HUDEP-2 (cell line): ENCODE measurements around the gene FCRL2.

Experiments used
- DNase-seq, 76 experiments: peaks; one replicate each; lab custom pipeline; 2025; ENCODE audit not compliant: unreplicated experiment in 76 of 76; lab: John Stamatoyannopoulos, UW

The FCRL2 gene, protein sequence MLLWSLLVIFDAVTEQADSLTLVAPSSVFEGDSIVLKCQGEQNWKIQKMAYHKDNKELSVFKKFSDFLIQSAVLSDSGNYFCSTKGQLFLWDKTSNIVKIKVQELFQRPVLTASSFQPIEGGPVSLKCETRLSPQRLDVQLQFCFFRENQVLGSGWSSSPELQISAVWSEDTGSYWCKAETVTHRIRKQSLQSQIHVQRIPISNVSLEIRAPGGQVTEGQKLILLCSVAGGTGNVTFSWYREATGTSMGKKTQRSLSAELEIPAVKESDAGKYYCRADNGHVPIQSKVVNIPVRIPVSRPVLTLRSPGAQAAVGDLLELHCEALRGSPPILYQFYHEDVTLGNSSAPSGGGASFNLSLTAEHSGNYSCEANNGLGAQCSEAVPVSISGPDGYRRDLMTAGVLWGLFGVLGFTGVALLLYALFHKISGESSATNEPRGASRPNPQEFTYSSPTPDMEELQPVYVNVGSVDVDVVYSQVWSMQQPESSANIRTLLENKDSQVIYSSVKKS

DNA sequence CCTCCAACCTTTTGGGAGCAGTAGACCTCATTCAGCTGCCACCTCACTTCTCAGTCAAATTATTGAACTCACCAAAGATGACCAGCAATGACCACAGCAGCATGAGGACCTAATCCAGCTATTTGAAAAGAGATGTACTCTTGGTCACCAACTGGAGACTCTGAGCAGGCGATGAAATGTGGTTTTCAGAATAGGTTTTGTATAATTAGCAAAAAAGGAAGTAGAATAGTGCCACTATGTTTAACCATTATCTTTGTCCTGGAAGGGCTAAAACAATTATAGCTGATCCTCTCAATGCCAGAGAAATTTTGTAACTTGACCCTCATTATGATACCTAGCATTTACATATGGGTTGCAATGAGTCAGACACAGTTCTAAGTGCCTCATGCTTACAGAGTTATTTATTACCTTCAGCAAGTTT is at the start of gene FCRL2:
FCRL2 (minus strand) TSS at position 162 of the 421 bp plus-strand sequence; CDS start at position 103, 59 bp downstream.
- DNase-seq = no peak

DNA sequence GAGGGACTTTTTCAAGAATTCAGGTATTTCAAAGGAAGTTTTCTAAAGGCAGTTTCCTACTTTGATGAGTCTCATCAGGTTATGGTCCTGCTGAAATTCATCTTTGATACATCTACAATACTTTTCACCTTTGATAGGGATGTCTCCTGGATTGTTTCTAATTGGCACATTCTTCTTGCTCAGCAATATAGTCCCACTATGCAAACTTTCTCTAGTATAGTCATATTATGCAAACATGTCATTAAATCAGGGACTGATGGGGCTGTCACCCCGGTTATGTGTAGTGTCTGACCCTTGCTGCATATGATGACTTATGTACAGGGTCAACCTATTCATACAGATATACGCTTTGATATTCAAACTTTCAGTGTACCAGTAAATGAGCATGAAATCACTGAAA is 43.4 kb upstream of the FCRL2 start:
- DNase-seq = no peak

DNA sequence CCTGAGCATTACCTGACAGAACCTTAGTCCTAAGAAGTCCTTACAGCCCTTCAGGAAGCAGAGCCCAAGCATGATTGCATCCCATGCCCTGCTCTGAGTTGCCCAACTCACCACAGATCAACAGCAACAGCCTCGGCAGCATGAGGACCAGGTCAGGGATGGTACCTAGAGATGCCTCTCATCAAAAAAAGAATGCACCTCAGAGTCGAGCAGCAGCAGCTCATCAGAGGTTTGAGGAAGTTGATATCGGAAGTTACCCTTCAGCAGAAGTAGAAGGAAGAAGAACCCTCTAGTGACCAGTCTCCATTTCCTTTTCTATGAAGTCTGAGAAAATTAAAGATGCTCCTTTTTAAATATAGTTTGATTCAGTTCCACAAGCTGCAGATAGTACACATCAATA is 43.0 kb upstream of the FCRL2 start, which contains the start of gene FCRL1:
FCRL1 (minus strand) TSS at position 225 of the 400 bp plus-strand sequence; CDS start at position 142, 83 bp downstream.
- no peak for DNase-seq

DNA sequence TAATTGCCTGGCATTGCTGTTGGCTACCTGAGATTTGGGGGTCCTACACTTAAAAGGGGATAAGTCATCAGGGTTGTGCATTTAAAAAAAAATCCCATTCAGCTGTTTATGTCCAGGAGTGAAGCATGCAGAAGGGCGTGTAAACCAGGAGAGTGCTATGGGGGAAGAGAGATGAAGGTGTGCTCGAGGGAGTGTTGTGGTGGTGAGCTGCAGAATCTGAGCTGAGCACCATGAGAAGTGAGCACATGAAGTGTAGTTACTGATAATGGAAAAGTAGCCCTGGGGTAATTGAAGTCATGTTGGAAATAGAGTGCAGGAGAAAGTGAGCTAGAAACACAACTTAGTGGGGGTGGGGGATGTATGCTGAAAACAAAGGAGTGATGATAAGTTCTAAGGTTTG is 42.3 kb upstream of the FCRL2 start:
- no peak for DNase-seq

DNA sequence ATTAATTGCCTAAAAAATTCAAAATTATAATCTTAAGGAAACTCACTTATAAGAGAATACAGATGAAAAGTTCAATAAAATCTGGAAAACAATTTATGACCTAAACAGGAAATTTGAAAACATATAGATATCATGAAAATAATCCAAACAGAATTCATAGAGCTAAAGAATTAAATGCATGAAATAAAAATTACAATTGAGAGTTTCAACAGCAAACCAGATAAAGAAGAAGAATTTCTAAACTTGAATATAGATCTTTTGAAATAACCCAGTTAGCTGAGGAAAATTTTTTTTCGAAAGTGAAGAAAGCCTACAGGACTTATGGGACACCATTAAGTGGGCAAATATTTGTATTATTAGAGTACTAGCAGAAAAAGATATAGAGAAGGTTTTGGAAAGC is 36.3 kb upstream of the FCRL2 start:
- DNase-seq = no peak

DNA sequence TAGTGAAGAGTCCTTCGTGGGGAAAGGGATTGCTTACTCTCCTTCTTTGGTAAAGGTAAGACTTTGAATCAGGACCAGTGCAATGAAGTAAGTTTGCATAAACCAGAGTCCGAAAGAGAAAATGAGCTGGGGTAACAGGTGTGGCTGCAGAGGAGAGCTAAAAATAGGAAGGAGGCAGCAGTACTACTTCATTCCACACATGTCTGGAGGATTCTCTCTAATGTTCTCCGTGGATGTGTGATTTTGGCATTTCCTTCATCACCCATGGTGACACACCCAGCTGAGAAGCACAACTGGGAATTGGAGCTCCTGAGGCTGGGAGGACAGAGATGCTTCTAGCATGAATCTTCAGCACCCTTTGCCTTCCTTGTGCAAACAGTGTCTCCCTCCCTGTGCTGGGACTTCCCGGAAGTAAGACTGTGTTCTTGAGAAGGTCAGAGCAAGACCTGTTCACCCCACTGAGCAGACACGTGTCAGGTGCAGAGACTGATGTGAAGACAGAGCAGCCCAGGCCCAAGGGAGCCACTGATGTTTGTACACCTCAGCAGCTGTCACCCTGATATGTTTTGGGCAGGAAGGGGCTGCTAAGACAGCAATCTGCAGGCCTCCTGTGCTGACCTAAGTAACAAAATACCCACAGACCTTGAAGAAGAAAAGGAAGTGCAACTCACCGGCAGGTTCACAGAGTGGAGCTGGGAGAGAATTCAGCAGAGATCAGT is 29.7 kb upstream of the FCRL2 start:
- DNase-seq = no peak

DNA sequence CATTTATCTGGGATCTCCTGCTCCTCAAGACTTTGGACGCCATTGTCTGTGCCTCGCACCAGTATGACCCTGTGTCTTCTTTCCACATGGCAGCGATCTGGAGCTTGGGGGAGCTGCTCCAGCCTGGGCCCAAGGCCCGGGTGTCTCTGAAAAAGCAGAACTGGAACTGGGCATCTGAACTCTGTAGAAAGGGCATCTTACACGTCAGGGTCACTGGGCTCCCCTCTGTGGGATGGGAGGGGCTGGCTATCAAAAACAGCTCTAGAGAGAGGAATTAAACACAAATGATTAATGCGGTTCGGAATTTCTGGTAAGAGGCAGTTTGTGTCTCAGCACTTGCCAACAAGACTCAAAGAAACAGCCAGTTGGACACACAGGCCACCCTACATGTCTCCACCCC is 26.9 kb upstream of the FCRL2 start:
- no peak for DNase-seq

DNA sequence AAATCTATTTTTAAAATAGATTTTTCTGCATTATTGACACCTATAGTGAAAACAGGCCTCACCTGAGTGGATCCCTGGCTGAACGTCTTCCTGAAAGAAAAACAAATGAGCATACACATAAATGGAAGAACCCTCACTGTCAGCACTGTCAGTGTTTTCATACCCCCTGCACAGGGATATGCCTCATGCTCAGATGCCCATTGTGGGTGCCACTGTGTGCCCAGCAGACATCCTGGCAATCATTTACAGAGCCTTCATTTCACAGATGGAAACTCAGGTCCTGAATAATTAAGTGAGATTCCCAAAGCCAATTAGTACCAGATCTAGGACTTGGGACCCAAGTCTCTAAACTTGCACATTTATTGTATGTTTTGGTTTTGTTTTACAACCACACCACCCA is 23.1 kb upstream of the FCRL2 start:
- no peak for DNase-seq

DNA sequence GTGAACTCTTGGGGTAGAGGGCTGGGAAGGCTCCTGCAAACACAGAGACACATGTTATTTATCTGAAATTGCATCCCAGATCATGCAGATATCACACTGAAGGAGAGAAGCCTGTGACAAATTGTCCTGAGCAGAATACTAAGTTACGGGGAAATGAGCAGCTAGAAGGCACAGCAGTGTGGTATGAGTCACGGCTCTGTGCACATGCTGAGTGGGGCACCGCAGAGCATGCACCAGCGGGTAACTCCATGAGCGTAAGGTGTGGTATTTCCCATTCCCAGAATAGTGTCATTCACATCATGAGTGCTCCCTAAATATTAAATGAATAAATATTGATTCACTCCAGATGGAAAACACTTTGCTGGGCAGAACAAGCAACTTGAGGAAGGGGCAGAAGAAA is 21.3 kb upstream of the FCRL2 start:
- DNase-seq = no peak

DNA sequence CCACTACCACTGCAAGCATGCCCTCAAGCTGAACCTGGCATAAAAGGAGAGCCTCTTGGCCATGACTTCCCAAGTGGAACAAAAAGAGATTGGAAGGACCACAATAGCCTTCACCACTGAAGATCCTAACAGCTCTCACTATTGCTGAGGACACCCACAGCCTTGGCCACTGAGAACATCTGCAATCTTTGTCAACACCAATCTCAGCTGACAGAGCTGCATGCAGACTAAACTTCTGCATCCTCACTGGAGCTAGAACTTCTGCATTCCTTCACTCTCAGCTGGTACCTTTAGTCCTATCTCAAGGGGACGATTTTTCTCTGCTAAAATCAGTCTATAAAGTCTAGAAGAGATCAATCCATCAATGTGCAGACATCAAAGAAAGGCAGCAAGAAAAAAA is 8.3 kb upstream of the FCRL2 start:
- no peak for DNase-seq

DNA sequence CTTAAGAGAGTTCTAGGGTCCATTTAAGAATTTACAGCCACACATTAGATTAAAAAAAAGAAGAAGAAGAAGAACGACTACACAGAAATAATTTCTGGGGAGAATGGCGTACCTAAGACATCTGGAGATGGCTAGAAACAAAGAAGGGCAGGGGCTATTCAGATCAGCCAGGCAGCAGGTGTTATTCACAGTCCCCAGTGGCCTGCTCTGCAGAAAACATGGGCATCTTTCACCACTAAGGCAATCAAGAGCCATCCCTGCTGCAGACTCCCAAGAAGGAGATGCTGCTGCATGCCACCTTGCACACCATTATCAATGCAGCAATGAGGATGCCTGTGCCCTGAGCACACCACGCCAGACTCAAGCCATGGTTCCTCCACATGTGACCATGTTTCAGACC is 7.9 kb upstream of the FCRL2 start:
- no peak for DNase-seq

DNA sequence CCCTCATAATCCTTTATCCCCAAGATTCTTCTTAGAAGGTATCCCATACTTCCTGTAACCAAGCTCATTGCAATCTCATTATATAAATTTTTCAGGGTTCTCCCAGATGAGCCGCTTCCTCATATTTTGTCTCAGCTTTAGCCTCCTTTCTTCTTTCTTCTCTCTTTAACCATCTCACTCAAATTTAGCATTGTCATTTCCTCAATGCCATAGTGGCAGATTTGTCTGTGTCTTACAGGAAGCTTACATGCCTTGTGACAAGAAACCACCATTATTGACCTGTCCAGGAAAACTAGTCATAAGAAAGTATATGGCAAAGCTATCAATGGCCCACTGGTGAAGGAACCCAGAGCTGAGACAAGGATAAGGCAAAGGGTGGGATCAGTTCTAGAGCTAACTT is 6.0 kb upstream of the FCRL2 start:
- no peak for DNase-seq

DNA sequence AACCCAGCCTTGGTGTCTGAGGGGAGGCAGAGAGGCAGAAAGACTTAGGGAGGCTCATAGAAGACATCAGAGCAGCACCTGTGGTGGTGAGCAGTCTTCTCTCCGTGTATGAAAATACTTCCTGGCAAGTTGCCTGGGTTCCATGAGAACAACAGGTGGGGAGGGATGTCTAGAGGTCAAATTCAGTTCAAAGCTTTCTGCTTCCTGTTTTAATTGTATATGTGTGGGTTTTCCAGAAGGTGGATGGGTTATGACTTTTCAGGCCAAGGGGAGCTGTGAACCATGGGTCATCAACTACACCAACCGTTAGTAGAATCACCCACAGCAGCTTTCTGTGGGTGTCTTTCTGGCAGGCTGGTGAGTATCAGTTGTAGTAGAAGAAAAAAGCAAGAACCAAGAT is 4.1 kb upstream of the FCRL2 start:
- DNase-seq = no peak

DNA sequence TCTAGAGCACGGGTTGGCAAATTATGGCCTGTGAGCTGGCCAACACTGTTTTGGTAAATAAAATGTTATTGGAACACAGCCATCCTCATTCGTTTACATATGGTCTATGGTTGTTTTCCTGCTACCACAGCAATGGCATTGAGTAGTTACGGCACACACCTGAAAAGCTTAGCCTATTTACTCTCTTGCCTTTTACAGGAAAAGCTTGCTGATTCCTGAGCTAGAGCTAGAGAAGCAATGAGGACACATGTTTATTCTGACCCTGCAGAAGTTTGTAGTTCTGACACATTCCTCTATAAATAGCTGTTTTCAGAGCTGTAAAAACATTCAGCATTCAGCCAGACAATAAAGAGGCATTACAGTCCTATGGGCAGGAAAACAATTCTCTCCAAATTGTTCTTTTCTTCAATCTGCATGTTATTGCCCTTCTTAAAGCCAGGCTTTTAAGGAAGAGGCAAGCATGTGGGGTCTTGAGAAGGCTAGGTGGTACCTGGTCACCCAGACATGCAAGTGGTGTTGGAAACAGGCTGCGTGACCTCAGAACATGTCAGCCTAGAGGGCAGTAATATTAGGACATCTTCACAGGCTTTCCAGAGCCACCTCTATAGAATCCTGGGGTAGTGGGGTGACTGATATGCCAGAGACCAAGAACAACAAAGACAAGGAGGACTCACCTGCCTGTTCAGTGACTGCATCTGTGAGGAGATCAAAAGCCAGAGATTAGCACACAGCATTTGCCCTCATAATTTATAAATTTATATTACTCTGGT is 1.6 kb downstream of the FCRL2 start:
- no peak for DNase-seq

DNA sequence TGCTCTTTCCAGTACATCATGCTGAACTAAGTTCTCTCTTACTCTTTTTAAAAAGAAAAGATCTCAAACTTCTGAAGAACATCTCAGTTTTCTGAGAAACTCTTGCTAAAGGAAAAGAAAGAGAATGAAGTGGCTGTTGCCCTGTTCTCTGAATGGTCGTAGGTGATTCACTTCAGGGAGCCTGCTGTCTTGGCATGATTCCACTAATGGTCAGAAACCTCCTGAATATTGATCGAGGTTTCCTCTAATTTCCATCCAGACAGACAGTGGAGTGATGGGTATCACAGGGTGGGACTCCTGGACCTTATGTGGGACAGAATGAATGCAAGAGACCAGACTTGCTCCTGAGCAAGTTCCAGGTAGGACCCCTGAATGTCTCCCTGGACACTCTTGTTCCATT is 2.5 kb downstream of the FCRL2 start:
- no peak for DNase-seq

DNA sequence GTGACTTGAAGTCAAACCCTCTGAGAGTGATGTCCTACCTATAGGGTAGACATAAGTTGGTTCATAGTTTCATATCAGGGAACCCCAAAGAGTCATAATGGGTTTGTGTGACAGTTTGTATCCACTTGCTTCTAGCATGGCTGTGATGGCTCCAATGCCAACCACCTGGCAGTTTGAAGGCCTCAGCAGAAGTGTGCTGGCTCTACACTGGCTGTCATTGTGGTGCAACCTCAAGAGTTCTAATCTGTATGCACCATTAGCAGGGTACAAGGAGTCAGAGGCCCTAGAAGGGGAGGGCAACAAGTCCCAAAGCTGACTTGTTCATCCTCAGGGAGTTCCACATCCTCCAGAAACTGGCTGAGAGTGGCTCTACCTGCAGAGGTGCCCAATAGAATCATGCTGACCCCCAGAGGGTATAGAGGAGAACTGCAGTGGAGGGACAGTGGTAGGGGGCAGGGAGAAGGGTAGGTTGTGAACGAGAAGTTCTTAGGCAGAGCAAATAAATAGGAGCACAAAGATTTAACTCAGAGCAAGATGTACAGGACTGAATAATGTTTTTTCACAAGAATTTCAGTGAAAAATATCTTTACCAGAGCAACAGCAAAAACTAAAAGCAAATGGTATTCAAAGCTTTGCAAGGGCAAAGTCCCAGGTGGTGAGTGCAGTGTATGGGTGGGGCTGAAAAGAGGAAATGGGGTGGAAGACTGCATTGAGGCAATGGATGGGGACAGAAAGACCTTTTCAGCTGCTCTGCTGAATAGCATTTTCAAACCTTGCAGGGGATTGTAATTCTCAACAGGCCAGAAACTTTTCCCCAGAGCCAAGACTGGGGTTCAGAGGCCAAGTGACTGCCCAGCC is 3.2 kb downstream of the FCRL2 start:
- no peak for DNase-seq

DNA sequence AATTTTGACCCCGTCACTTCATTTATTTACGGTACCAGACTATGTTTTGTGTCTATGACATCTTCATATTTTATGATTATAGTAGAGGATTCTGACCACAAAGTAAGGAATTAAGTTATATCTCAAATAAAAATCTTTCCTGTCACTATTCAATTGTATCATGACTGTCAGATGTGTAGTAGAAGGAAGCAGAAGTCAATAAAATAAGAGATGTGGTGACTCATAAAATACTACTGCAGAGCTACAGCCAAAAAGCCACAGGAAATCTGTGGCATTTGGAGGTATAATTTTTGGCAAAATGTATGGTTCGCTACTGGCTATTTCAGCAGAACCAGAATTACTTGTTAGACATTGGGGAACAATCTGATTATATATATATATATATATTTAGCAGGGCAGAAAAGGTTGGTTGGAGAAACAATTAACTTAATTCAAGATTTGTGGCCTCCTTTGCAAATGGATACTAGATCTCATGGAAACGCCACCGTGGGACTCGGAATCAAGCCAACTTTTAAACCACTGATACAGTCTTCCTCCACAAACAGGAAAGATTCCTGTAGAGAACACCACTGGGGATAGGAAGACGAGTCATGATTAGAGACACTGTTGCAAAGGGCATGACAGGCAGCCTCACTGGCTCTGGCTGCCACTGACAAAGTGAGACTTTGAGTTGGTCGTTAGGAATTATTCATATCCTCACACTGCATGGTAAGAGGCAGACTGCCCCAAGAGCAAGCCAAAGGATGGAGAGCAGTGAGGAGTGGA is 5.1 kb downstream of the FCRL2 start:
- DNase-seq = no peak

DNA sequence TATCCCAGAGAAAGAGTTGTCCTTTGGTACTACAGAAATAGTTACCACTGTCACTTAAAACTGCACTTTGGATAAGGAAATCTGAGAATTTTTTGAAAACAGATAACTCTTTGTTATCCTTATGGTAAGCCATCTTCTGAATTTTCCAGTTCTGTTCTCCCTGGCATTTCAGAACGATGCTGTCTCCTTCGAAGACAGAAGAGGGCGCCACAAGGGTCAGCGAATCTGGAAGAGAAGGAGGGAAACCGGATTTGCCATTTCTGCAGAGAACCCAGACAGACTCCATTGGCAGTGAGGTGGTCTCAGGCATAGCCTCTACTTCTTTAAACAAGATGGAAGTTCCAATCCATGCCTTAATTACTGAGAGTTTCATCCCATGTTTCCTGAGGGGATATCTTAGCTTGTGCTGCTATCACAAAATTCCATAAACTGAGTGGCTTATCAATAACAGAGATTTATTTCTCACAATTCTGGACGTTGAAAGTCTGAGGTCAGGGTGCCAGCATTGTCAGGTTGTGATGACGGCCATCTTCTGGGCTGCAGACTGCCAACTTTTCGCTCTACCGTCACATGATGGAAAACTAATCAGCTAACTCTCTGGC is 6.4 kb downstream of the FCRL2 start:
- DNase-seq = peak in 1 of 76 experiments; percentile 1

DNA sequence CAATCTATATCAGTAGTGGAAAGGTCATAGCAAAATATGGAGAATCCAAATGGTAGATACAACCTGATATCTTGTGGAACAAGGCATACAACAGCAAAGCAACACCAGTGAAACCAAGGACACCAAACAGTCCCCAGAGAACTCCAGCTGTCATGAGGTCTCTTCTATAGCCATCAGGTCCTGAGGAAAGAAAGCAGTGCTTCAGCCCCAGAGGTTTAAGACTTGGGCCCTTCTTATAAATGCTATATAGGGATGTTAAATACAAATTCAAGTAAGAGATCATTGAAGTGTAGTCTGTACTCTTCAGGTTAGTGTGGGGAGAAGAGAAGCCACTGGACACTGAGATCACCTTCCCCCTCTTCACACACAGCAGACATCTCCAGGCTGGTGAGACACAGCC is 10.1 kb downstream of the FCRL2 start:
- DNase-seq = no peak
